NCI-H2196 treated with DMSO at 0.1 percent for 48 hours (cell line): ENCODE results near the gene SARS2.
"Not testable (repeated sequence)": the region's sequence is repeated elsewhere in the genome, so short reads cannot be mapped to it uniquely, and the experiment has no call there.

ENCODE experiments used
- DNase-seq: peaks from one replicate; lab custom pipeline; 2025; ENCODE audit not compliant: unreplicated experiment; lab: John Stamatoyannopoulos, UW

Gene SARS2

DNA sequence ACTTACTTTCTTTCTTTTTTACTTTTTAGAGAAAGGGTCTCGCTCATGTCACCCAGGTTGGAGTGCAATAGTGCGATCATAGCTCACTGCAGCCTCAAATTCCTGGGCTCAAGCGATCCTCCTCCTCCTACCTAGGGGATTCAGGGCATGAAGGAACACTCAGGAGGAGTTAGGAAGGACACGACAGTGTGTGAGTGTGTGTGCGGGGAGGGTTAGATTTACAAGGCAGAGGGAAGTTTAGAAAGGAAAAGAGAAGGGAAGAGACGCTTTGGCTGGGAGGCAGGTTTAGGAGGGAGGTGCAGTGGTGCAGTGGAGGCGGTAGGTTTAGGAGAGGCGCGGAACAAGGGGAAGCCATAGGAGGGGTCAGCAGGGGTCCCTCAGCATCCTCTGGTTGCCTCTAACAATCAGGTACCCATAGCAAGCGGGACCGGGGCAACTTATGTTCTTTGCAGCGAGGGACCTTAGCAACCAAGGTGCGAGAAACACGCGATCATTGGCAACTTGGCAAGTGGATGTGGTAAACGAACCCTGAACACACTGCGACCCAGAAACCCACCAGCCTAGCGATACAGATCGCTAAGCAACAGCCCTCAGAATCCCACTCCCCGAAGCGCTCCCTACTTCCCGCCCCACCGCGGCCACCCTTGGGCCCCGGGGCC is 31.6 kb downstream of the SARS2 start:
- no peak for DNase-seq

DNA sequence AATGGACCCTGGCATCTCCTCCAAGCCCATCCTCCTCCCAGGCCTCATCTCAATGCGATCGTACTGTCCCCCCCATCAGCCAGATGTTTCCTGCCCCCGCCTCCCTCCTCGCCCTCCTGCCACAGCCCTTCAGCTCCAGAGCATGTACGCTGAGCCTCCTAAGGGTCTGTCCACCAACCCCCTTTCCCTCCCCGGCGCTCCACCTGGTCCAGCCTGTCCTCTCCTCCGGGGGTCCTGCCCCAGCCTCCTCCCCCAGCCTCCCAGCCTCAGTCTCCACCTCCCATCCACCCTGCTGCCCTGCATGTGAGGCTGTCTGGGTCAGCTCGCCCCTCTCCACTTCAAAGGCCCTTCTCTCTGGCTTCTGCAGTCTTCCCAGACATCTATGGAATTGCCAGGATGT is 35.6 kb downstream of the SARS2 start:
- no peak for DNase-seq

DNA sequence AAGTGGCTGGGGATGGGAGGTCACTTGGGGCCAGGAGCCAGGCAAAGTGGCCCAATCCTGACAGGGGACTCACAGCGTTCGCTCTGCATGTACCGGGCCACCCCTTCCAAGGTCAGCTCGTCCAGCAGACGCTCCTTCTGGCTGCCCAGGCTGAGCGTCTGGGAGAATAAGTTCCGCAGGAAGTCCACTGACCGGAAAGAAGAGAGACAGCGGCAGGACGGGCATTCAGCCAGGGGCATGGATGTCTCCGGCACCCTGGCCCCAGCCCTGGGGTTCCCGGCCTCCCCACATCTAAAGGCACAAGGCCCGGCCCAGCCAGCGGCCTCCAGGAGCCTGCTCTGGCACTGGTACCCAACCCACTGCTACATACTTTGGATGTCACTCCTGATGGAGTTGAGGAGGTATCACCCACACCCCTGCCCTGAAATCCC is 37.2 kb downstream of the SARS2 start:
- DNase-seq: no peak

DNA sequence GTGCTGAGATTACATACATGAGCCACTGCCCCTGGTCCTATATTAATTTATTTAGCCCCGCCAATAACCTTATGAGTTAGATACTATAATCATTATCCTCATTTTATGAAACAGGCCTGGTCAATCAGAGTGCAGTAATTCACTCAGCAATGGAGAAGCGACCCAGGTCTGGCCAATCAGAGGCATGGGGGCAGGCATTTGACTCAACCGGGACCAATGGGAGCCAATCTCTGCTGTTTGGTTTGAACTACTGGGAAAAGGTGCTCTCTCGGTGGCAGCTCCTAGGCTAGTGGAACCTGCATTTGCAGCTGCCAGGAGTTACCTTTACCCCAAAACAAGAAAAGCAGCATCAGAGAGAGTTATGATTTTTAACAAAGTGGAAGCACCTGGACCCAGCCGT is 37.7 kb downstream of the SARS2 start:
- peak; percentile 60 for DNase-seq

GRCh38 chr19:38891771-38892170 is 38.8 kb downstream of the SARS2 start:
- DNase-seq: no peak

DNA sequence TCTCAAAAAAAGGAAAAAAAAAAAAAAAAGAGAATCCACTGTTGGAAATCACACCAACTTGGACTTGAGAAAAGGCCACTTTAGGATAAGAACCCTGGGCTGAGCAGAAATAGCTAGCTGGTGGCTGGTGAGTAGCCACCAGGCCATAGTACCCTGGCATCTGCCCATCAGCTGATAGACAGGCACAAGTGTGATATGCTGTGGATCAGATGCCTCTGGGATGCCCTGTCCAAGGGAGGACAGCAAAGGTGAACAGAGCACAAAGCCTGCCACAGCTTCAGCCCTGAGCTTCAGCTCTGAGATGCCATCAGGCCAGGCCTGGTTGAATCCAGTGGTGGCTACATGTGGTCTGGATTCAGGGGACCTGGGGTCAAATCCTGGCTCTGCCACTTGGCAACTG is 39.9 kb downstream of the SARS2 start:
- DNase-seq: no peak

- no peak for DNase-seq
These were observed 40.8 kb downstream of the SARS2 start for GRCh38 chr19:38889803-38890202.

- no peak for DNase-seq
These were observed 41.7 kb downstream of the SARS2 start for GRCh38 chr19:38888876-38889275.

DNA sequence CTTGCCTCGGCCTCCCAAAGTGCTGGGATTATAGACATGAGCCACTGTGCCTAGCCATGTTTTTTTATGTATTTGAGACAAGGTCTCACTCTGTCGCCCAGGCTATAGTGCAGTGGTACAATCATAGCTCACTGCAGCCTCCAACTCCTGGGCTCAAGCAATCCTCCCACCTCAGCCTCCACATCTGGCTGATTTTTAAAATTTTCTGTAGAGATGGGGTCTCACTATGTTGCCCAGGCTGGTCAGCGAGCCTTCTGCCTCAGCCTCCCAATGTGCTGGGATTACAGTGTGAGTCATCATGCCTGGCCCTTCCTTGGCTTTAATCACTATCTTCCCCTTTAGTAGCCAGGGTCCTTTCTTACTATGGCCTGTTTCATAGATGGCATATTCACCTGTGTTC is 45.9 kb downstream of the SARS2 start:
- DNase-seq: not testable (repeated sequence)

GRCh38 chr19:38883286-38883685 is 47.3 kb downstream of the SARS2 start:
- no peak for DNase-seq

DNA sequence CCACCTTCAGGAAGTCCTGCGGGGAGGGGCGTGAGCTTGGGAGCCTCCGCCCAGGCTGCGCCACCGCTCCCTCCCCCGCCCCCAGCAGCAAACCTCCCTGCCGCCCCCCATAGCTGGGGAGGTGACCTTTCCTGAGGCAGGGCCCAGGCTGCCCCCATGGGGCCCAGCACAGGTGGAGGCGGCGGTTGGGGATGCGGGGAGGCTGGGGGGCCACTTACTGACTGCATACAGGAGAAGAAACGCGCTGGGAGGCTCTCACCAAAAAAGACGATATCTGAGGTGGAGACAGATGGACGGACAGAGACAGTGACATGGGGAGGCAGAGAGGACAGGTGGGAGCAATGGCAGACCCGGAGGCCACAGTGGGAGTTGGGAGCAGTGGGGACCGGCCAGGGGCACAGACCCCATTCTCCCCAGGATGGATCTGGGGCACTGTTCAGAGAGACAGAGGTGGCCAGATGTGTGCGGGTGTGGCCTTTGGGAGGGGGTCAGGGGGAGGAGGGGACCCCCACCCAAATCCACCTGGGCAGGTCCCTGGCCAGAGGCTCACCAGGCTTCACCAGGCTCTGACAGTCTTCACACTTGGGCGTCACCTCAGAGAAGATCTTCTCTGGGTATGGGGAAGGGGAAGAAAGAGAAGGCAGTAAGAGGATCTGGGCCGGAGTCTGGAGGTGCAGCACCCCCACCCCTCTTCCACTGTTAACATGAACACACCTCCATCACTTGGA is 49.5 kb downstream of the SARS2 start:
- DNase-seq: no peak

DNA sequence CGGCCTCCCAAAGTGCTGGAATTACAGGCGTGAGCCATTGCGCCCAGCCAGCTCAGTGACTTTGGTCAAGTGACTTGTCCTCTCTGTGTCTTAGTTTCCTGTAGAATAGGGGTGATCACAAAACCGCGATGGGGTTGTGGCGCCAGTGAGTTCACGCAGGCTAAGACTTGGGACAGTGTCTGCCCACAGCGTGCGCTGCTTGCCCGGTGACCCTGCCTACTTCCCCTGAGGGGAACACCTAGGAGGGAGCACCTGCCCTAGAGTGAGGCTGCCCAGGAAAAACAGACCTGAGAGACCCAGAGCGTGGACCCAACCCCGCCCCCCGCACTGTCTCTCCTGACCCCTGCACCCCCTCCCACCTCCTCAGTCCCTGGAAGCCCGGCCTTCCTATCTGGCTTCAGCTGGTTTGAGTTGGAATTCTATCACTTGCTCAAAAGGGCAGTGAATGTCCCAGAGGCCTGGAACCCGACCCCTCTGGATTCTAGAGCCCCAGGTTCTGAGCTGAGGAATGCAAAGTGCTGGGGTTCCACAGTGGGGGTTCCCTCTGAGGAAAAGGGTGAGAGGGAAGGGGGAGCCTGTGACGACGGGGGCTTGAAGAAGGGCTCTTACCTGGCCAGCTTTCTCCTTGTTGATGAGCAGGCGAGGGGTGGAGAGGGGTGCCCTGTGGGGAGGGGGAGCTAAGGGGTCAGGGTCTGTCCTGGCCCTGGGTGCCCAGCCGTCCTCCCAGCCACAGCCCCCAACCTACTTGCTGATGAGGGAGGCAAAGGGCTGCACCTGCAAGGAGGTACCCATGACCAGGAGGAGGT is 50.3 kb downstream of the SARS2 start:
- no peak for DNase-seq

DNA sequence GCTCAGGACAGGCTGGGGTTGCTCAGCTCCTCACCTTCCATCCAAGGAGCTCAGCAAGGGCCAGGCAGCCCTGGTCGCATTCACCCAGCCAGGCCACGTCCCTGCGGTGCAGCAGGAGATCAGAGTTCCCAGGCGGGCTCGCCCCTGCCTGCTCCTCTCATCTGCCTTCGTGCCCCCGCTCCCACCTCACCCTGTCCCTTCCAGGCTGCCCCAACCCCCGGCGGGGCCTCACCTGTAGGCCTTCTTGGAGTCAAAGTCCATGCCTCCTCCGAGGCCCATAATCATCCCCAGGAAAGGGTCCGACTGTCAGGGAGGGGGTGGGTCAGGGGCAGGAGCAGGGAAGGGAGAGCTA is 51.2 kb downstream of the SARS2 start:
- no peak for DNase-seq

GRCh38 chr19:38878575-38879399 is 51.8 kb downstream of the SARS2 start:
- no peak for DNase-seq

GRCh38 chr19:38877781-38878574 is 52.6 kb downstream of the SARS2 start, which contains the start of gene RINL:
TSS of gene RINL (minus strand) at chr19:38878275. CDS start at chr19:38876742, 1,533 bp downstream.
- peak; percentile 90 for DNase-seq

DNA sequence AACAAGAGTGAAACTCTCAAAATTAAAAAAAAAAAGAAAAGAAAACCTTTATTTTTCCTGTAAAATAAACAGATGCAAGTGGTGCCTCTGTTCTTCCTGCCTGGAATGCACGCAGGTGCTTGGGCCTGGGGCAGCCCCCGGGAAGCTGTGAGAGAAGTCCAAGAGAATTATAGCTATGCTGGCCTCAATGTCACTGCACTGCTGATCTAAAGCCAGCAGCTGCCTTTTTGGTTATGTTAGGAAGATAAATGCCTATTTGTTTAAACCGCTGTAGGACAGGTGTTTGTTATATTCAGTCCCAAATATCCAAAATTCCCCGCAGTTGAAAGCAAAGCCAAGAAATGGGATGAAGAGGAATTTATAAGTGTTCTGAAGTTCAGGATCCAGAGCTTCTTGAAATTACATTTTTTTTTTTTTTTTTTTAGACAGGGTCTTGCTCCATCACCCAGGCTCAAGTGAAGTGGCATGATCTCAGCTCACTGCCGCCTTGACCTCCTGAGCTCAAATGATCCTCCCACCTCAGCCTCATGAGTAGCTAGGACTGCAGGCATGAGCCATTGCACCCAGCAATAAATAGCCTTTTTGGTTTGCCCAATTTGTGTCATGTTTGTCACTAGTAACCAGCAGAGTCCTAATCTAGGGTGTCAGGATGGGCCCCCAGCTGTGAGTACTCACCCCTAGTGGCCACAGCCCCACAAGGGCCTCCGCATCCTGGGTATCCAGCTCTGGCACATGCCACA is 54.7 kb downstream of the SARS2 start:
- no peak for DNase-seq

- not testable (repeated sequence) for DNase-seq
These were observed 57.2 kb downstream of the SARS2 start for GRCh38 chr19:38873400-38873799.

DNA sequence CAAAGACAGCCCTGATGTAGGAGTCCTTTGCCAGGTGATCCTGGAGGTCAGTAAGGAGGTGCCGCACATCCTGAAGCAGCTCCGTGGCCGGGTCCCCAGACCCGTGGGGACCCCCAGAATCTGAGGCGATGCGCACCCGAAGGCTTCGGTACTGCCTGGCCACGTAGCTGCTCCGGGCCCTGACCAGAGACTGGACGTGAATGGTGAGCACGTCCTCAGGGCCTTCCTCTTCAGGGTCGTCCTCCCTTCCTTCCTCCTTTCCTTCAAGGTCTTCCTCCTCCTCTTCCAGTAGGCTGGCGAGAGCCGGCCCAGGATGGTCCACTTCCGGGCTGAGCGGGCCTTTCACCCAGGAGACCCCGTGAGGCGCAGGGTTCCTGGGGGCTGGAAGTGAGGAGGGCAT is 60.0 kb downstream of the SARS2 start:
- no peak for DNase-seq

- no peak for DNase-seq
These were observed 60.5 kb downstream of the SARS2 start for GRCh38 chr19:38869836-38870607.
